Measurements from ENCODE around the gene PROSER2. TPM values are rescaled to one million over a fixed set of nuclear protein-coding genes. Genes with fewer than 3 reads are reported as not detected.

PROSER2 gene
- total and polyA plus RNA-seq, 8 donors: 1.3 to 16.2 (median 5.7) TPM; not detected in 1

DNA sequence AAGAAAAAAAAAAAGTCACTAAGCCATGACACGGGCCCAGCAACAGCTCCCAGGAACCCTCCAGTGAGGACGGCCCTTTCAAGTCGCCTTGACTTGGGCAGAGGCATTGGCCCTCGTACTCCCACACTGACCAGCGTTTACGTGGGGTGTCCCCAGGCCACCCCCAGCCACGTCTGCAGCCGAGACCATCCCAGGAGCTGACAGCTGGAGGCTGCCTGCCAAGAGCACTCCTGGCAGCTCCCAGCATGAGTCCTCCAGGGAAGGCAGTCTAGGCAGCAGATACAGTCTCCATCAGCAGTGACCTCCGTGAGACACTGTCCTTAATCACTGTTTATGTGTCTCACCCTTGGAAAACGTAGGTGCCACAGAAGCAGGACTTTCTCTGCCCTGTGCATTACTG is 86.5 kb downstream of the PROSER2 start:
- intact Hi-C loops (cut with DNase I; ENCODE audit: low total_unique reads): no loop called here
- Histone ChIP-seq H3K36me3 (no peaks in the 10 kb centered on the region), H3K4me3 (no peak overlapping the region), H3K27me3 (no peaks in the 10 kb centered on the region), H3K4me1 (no peaks in the 10 kb centered on the region), H3K27ac (no peak overlapping the region), H3K9me3 (no peaks in the 10 kb centered on the region)
- TF ChIP-seq CTCF (IDR thresholded peaks at IDR 0.05): no peak
- TF ChIP-seq EP300 (IDR thresholded peaks at IDR 0.05): no peak
- no peak for TF ChIP-seq POLR2A (IDR thresholded peaks at IDR 0.05)
- TF ChIP-seq POLR2AphosphoS5 (IDR thresholded peaks at IDR 0.05): no peak
- WGBS, 5 donors: 39 to 78% (median 73%) methylated on average over 3 to 10 of the region's 10 CpGs
- no peak for DNase-seq

- TF ChIP-seq POLR2AphosphoS5 (IDR thresholded peaks at IDR 0.05) (no peak), EP300 (IDR thresholded peaks at IDR 0.05) (no peak), CTCF (IDR thresholded peaks at IDR 0.05) (no peak), POLR2A (IDR thresholded peaks at IDR 0.05) (no peak)
- WGBS, 5 donors: 88 to 92% (median 90%) methylated on average over 10 of the region's 10 CpGs
- Histone ChIP-seq H3K27me3 (no peaks in the 10 kb centered on the region), H3K4me1 (no peaks in the 10 kb centered on the region), H3K27ac (no peak overlapping the region), H3K36me3 (no peaks in the 10 kb centered on the region), H3K4me3 (no peak overlapping the region), H3K9me3 (no peaks in the 10 kb centered on the region)
- intact Hi-C loops (cut with DNase I; ENCODE audit: low total_unique reads): no loop called here
- no peak for DNase-seq
These were observed 86.9 kb downstream of the PROSER2 start for GRCh38 chr10:11910102-11910501.

GRCh38 chr10:11913079-11913641 is 90.0 kb downstream of the PROSER2 start:
- intact Hi-C loops (cut with DNase I; ENCODE audit: low total_unique reads): no loop called here
- TF ChIP-seq EP300 (IDR thresholded peaks at IDR 0.05) (no peak), CTCF (IDR thresholded peaks at IDR 0.05) (no peak), POLR2AphosphoS5 (IDR thresholded peaks at IDR 0.05) (no peak), POLR2A (IDR thresholded peaks at IDR 0.05) (no peak)
- DNase-seq: no peak
- no peaks in the 10 kb centered on the region for H3K4me1 ChIP-seq
- H3K4me3 ChIP-seq: no peak overlapping the region
- H3K27ac ChIP-seq: no peak overlapping the region
- H3K36me3 ChIP-seq: no peaks in the 10 kb centered on the region
- no peaks in the 10 kb centered on the region for H3K9me3 ChIP-seq
- WGBS, 5 donors: 55 to 73% (median 60%) methylated on average over 9 to 11 of the region's 11 CpGs
- H3K27me3 ChIP-seq: no peaks in the 10 kb centered on the region

GRCh38 chr10:11918384-11918783 is 95.2 kb downstream of the PROSER2 start:
- no peaks in the 10 kb centered on the region for H3K27me3 ChIP-seq
- no peak overlapping the region for H3K4me3 ChIP-seq
- H3K36me3 ChIP-seq: peaks cover 21 to 51% (median 45%) of the 10 kb centered on the region in 4 donors
- TF ChIP-seq CTCF (IDR thresholded peaks at IDR 0.05): no peak
- no peak for TF ChIP-seq POLR2AphosphoS5 (IDR thresholded peaks at IDR 0.05)
- no peak for TF ChIP-seq EP300 (IDR thresholded peaks at IDR 0.05)
- H3K9me3 ChIP-seq: no peaks in the 10 kb centered on the region
- H3K4me1 ChIP-seq: no peaks in the 10 kb centered on the region
- 82 to 90% (median 85%) methylated on average over 8 of the region's 8 CpGs for WGBS, 5 donors
- intact Hi-C loops (cut with DNase I; ENCODE audit: low total_unique reads): no loop called here
- DNase-seq: no peak
- no peak overlapping the region for H3K27ac ChIP-seq
